CD4-positive, alpha-beta T cell treated with Interferon alpha-2 for 1 hour (primary cell): Measurements from ENCODE around the gene CACNA2D1.
"Not testable (repeated sequence)": the region's sequence is repeated elsewhere in the genome, so short reads cannot be mapped to it uniquely, and the experiment has no call there.

Experiments
- DNase-seq, 2 donors: peaks; one replicate each; pipeline ENCODE4 v3.0.0-alpha.2; 2020 to 2022

Gene CACNA2D1

DNA sequence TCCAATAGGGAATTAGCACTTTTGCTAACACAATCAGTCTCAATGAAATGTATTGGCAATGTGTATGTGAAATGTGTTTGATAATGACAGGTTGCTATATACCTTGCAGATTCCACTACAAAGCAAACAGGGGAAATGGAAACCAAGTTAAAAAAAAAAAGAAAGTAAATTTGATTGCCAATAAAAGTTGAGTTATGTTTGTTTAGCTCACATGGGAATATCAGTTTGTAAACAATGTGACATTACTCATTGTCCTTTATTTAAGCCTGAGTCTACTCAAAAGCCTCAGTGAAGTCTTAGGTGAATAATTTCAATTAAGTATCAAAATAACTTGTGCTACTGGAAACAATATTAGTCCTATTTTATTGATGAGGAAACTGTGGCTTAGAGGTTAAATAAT lies 285.2 kb downstream of the CACNA2D1 start:
- DNase-seq: no peak

DNA sequence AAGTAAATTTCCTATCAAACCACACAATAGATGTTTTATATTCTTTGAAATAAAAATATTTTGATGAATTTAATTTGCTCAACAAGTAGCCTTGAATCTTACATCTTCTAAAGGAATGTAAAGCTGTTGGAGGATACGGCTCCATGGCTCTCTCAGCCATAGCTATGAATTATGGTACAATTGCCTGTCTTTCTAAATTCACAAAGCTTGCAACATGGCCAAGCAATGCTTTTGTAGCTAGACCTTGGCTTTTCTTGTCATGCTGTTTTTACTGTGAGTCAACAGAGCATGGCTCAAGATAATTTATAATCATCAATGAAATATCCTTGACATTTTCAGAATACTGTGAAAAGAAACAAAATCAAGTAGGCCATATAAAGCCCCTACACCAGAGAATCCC lies 286.7 kb downstream of the CACNA2D1 start:
- no peak for DNase-seq

DNA sequence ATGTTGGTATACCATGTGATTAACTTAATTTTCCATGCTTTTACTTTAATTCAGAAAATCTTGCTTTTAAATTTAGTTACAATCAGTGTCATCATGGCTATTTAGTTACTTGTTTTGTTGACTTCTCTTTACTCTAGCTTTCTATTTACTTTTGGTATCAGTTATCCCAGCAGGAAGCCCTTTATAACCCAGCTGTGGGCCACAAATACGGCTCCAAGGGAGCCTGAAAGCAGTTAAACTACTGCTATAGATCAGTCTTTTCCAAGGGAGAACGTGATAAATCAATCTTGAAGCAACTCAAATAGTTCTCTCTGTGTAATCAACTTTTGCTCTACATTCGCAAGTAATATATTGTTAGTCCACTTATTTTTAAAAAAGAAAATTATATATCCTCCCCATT lies 287.4 kb downstream of the CACNA2D1 start:
- DNase-seq: no peak

DNA sequence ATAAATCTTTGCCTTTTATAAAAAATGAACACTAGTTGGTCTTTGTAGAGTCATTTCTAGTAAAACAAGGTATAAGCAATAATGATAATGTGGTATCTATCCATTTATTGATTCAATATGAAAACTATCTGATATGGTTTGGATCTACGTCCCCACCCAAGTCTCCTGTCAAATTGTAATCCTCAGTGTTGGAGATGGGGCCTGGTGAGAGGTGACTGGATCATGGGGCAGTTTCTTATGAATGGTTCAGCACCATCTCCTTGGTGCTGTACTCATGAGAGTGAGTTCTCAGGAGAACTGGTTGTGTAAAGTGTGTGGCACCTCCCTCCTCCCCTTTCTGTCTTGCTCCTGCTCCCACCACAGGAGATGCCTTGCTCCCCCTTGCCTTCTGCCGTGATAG lies 288.8 kb downstream of the CACNA2D1 start:
- DNase-seq: no peak

DNA sequence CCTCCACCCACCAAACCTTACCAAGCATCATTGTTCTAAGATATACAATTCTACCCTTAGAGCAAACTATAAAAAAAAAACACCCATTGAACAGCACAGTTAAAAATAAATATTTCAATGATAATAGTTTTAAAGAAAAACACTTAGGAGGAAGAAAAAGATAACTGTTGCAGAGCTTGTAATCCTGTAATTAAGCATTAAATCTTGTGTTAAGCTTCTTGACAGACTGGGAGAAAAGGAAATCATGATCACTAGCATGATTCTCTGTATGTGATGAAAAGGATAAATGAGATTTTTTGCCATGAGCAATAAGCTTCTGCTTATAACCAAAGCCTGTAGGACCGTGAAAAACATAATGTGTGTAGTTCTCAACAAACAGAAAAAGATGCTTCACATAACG lies 289.8 kb downstream of the CACNA2D1 start:
- no peak for DNase-seq

DNA sequence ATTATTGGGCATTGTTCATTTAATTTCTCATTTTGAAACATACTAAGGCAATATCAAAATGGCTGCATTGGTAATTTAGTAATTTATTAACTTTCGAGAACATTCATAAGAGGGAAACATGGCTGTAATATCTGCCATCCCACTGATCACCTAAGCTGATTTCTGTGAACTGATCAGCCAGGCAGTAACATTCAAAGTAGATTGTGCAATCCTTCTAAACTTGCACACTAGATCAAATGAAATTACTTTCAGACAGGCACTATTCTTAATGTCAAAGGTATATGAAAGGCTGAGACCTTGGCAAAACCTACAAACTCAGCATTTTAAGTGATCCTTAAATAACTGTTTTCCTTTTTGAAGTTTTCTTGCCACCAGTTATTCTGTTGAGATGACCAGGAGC lies 290.7 kb downstream of the CACNA2D1 start:
- no peak for DNase-seq

DNA sequence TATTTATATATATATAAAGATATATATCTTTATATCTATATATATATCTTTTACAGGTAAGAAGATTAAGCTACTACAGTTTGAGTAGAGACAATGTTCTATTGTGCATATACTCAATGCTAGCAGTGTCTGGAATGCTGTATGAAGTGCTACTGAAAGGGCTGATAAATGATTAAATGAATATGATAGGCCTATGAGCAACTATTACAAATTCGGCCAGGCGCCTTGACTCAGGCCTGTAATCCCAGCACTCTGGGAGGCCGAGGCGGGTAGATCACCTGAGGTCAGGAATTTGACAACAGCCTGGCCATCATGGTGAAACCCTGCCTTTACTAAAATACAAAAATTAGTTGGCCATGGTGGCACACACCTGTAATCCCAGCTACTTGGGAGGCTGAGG lies 297.1 kb downstream of the CACNA2D1 start:
- DNase-seq: no peak

DNA sequence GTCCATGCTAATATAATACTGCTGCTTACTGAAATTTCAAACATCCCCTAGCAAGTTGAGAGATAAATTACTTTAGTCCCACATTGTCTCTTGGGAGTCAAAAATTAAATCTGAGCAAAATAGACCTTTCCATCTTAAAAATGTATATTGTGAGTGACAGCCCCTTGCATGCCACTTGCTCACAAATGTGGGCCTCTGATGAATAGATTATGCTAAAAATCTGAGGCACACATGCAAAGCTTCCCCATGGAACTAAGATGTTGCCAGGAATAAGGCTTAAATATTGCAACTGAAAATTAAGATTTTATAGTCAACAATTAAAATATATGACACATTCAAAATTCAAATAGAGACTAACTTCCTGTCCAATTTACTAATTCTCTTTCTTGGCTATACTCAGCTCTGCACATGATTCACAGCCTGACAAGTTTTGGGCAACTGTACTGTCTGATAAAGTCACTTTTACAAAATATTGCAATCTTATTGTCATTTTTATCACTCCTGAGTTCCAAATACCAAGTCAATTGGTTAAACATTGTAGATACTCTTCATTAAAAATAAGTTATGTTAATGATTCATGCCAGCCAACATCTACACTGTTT lies 301.2 kb downstream of the CACNA2D1 start:
- no peak for DNase-seq

DNA sequence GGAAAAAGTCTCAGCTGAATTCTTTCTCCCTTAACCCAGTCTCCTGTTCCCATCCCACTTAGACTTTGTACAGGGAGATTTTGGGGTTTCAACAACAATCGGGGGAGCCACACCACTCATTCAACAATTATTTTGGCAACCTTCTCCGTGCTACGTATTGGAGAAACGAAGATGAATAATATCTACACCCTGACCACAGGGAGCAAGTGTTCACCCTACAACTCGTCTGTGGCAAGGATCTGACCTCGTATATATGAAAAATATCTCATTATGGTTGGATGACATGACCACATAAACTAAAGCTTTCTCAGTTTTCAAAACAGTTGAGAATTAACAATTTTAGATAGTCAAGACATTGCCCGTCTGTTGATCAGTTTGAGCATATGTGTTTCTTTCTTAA lies 302.1 kb downstream of the CACNA2D1 start:
- DNase-seq: no peak

DNA sequence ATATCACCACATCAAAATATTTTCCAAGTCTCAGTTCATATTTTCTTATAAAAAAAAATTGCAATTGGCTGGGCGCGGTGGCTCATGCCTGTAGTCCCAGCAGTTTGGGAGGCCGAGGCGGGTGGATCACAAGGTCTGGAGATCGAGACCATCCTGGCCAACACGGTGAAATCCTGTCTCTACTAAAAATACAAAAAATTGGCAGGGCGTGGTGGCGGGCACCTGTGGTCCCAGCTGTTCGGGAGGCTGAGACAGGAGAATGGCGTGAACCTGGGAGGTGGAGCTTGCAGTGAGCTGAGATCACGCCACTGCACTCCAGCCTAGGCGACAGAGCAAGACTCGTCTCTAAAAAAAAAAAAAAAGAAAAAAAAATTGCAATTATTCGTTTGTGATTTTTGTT lies 303.0 kb downstream of the CACNA2D1 start:
- not testable (repeated sequence) for DNase-seq

DNA sequence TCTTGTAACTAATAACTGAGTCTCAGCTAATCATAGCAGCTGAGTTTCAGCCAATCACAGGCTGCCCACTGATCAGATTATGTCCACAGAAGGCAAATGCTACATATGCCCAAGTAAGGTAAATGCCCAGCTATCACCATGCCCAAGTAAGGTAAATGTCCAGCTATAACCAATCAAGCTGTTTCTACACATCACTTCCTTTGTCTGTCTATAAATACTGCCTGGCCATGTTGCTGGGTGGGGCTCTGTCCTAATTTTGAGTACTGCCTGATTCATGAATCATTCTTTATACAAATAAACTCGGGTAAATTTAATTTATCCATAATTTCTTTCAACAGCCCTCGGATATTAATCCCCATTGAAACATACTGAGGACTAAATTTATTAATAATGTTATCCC lies 312.4 kb downstream of the CACNA2D1 start:
- no peak for DNase-seq

DNA sequence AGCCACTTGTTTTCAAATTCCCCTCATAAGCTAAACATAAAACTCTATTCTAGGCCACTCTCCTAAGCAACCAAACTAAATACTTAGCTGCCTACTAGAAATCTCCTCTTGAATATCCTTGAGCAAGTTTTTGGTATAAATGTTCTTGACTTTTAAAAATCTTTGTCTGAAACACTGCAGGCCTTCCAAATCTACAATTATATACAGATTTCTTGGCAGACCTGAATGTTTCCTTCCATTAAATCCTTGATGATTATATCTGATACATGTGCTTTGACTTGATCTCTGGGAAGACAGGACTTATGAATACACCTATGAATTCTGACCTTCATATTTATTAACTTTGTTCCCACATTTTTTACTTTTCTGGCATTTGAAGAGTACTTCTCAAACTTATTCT lies 314.5 kb downstream of the CACNA2D1 start:
- DNase-seq: no peak

DNA sequence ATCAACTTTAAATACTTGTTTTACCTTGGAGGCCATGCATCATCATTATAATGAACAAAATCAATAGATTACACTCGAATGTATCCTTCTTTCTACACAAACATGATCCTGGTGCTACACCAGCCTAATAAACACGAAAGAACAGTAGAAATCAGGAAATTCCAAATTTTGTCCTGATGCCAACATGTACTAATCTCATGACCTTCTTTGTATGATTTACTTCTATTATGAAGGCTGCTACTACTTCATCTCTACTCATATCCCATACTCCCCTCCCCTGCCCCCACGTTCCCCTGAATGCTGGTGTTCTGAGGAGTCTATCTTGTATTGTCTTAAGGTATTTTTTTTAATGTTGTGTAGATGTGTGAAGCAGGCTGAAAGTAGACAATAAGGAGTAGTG lies 315.0 kb downstream of the CACNA2D1 start:
- DNase-seq: no peak

DNA sequence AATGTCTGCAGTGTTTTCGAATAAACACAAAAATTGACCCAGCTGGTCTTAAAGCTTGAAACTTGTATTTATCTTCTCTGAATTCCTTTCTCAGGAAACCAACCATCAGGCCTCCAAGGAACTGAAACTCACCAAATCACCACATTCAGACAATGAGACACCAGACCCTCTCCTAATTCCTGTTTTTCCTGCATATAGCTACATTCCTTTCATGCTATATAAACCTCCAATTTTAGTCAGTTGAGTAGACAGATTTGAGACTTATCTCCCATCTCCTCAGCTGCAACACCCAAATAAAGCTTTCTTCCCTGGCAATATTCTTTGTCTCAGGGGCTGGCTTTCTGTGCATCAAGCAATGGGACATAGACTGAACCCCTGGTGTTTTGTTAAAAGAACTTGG lies 317.0 kb downstream of the CACNA2D1 start:
- no peak for DNase-seq

DNA sequence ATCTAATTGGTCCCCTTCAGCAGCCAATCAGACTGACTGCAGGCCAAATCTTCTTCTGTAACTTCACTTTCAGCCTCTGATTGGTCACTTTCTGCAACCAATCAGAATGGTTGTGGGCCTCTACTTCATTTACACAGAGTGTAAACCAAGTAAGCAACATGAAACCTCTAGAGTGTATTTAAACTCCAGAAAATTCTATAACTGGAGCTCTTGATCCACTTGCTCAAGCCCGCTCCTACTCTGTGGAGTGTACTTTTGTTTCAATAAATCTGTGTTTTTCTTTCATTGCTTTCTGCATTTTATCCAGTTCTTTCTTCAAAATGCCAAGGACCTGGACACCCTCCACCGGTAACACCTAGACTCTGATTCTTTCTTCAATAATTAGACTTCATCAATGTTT lies 319.1 kb downstream of the CACNA2D1 start:
- DNase-seq: no peak

DNA sequence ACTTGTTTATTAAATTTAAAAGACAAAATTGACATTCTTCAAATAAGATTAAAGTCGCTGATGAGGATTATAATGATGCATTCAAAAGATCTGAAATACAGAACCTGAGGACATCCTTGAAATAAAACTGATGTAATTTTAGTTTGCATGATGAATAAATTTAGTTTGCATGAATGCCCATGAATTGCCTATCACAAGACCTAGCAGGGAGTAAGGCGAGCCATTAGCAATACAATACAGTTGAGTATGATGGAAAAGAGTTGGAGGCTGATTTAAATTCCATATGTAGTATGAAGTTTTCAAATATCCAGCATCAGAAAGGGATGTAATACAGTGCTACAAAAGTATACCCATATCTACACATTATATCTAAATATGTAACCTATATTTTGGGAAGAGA lies 321.3 kb downstream of the CACNA2D1 start:
- DNase-seq: no peak

DNA sequence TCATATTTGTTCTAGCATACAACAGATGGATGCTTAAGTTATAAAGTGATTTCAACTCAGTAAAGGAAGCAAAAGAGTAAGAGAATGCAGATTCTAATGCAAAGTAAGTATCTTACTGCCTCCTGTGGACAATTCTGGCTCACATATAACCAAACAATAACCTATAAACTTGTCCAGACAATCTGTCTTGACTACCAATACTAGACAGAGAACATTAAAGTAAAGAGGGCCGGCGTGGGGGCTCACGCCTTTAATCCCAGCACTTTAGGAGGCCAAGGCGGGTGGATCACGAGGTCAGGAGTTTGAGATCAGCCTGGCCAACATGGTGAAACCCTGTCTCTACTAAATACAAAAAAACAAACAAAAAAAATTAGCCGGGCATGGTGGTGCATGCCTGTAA lies 329.3 kb downstream of the CACNA2D1 start:
- no peak for DNase-seq

DNA sequence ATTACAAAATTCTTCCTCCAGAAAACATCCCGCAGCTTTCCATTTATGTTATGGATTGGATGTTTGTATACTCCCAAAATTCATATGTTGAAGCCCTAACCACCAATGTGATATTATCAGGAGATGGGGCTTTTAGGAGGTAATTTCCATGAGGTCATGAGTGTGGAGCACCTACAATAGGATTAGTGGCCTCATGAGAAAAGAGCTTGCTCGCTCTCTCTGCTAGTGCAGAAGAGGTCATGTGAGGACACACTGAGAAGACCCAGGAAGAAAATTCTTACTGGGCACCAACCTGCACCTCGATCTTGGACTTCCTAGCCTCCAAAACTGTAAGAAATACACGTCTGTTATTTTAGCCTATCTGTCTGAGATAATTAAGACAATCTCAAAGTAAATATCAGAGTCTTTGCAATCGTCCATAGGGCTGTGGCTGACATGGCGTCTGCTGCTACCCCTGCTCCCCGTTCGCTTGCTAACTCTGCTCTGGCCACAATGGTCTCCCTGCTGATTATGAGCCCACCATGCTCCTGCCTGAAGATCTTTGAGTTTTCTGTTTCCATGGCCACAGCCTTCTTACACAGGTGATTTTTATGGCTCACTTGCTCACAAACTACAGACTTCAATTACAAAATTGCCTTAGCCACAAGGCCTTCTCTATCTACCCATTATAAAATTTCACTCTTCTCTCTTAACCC lies 333.3 kb downstream of the CACNA2D1 start:
- DNase-seq: no peak

DNA sequence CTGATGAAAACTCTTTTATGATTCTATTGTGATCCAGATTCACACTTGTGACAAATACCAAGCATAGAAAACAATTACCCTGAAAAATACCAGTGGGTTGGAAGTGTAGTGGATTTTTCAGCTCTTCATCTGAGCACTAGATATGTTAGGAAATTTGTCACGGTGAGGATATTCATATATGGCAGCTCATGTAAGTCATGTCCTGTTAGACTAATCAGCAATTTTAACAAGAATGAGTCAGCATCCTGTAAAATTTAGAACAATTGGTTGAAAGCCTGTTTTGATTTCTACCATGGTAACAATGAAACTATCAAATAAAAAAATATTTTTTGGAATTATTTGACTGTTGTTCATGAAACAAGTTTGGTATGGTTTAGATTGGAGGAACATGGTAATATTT lies 334.3 kb downstream of the CACNA2D1 start:
- no peak for DNase-seq

DNA sequence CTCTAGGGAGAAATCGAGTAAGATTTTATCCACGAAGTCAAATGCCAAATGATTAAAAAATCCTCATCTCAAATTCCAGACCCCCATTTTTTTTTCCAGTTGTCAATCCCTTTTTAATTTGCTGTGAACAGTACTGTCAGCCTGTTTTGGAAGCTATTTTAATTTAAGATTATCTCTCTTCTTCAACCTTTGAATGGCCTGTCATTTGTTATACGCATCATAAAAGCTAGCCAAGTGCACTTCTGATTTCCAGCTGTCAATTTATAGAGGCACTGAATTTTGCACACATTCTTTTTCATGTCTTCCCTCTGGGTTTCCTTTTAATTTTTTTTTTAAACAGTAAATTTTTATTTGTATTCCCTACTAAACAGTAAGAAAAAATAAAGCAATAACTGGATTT lies 337.4 kb downstream of the CACNA2D1 start:
- DNase-seq: no peak

DNA sequence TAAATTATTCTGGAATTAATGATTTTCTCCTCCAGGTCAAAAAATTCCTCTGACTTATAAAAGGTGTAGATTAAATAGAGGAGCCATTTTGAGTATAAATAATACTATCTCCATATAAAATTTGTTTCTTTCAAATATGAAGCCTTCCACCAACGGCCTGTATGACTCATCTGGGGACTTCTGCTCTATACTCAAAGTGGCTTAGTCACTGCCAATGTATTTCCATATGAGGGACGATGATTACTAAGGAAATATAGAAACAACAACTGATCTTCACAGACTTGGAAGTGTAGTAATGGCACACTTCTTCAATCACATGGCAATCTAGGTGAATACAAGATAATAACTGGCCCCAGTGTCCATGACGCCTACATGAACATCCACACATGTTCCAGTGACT lies 338.1 kb downstream of the CACNA2D1 start:
- DNase-seq: no peak

DNA sequence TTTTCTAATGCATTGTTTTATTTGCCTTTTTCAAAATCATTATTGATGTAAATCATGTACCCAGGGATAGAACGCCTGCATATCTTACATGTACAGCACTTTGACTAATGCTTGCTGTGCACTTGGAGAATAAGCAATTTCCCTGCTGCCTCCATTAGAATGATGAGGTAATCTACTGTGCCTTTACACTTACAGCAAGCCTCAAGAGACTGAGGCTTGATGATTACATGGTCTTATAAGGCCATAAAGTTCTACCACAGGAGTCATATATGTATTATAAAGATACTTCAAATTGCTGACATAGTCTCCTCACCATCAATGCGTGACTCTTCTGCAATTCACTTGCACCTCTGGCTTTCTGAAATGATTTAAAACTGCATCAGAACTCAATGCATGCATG lies 345.2 kb downstream of the CACNA2D1 start:
- no peak for DNase-seq

DNA sequence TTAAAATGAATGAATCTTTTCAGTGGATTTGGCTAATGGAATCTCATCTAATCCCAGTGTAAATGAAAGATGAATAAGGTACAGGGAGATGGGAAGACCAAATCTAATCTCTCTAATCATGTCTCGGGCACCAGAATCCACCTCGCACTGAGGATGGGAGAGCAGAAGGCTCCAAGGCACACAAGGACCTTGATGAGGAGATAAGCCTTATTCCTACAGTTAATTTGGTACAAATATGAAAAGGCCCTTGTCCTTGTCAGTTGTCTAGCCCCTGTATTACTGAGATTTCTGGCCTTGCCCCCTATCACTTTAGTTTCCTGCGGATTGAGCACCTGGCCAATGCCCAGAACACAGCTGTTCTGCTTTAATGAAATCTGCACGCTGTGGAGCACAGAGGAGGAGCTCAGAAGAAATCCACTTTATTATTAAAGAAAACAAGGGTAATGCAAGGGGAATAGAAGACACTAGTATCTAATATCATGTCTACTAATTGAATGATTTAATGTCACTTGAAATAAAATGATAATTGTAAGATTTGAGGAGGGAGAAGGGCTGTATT lies 352.4 kb downstream of the CACNA2D1 start:
- DNase-seq: no peak

DNA sequence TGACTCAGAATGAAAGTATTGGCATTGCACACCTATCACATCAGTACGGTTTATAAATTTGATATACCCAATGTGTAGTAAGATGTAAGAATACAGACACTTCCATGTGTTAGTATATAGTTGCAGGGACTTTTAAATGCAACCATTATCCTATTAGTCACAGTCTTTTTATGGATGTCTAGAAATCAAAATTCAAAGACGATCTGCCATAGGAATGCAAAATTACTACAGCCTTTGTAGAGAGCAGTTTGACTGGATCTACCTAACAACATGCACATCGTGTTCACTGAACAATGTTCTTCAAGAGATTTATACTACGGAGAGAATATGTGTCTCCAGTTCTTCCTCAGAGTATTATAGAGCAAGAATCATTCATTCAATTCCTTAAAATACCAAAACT lies 356.5 kb downstream of the CACNA2D1 start:
- no peak for DNase-seq

DNA sequence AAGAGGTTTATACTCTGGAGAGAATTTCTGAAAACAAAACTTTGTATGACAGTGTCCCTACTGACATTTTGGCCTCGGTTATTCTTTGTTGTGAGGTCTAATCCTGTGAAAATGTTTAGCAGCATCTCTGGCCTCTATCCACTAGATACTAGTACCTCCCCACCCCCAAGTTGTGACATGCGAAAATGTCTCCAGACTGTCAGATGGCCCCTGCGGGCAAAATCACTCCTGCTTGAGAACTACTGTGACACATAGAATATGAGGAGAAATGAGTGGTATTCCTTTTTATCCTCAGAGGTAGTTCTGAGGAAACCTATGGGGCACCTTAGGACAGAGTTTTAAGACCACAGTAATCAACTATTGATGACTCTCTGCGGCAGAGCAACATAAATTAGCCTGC lies 358.5 kb downstream of the CACNA2D1 start:
- no peak for DNase-seq
